ENCODE results near the gene RFX8.
A peak's percentile ranks its signal among the peaks of the same experiment; 100 is the strongest.
"Not testable (repeated sequence)": the region's sequence is repeated elsewhere in the genome, so short reads cannot be mapped to it uniquely, and the experiment has no call there.

The RFX8 gene

DNA sequence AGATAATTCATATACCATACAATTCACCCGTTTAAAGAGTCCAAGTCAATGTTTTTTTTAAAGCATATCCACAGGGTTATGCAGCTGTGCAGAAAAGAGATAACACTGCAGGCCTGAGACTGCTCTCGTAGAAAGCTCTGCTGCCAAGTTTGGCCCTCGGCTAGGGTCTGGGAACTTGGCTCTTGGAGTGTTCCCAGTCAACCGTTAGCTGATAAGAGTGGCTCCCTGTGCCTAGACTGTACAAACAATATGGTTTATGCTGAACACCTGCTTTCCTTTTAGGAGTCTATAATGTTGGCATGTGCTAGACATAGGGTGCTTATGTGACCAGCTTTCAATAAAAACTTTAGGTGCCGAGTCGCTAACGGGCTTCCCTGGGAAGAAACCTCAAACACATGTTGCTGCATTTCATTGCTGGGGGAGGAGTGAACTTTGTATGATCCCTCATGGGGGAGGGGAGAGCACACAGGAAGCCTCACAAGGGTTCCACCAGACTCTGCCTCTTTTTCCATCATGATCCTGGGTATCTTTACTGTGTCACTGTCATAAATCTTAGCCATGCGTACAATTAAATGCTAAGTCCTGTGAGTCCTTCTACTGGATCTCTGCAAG, 34.7 kb downstream of the RFX8 start:
- DNase-seq (ENCODE audit: low read depth), result no peak

DNA sequence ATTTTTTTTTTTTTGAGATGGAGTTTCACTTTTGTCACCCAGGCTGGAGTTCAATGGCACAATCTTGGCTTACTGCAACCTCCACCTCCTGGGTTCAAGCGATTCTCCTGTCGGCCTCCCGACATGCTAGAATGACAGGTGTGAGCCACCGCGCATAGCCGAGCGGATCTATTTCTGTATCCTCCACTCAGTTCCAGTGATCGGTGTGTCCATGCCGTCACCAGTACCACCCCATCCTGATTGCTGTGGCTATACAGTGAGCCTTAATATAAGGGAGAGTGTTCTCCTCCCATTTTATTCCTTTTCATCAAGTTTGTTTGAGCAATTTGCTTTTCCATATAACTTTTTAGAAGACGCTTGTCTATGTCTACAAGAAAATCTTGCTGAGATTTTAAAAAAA, 35.2 kb downstream of the RFX8 start:
- DNase-seq (ENCODE audit: low read depth), result no peak

DNA sequence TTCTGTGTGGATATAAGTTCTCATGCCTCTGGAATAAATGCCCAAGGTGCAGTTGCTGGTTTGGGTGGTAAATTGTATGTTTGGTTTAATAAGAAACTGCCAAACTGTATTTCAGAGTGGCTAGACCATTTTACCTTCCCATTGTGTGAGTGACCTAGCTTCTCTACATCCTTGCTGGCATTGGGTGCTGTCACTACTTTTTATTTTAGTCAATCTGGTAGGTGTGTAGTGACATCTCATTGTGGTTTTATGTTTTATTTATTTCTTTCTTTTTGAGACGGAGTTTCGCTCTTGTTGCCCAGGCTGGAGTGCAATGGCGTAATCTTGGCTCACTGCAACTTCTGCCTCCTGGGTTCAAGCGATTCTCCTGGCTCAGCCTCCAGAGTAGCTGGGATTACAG, 36.4 kb downstream of the RFX8 start:
- DNase-seq (ENCODE audit: low read depth), result not testable (repeated sequence)

DNA sequence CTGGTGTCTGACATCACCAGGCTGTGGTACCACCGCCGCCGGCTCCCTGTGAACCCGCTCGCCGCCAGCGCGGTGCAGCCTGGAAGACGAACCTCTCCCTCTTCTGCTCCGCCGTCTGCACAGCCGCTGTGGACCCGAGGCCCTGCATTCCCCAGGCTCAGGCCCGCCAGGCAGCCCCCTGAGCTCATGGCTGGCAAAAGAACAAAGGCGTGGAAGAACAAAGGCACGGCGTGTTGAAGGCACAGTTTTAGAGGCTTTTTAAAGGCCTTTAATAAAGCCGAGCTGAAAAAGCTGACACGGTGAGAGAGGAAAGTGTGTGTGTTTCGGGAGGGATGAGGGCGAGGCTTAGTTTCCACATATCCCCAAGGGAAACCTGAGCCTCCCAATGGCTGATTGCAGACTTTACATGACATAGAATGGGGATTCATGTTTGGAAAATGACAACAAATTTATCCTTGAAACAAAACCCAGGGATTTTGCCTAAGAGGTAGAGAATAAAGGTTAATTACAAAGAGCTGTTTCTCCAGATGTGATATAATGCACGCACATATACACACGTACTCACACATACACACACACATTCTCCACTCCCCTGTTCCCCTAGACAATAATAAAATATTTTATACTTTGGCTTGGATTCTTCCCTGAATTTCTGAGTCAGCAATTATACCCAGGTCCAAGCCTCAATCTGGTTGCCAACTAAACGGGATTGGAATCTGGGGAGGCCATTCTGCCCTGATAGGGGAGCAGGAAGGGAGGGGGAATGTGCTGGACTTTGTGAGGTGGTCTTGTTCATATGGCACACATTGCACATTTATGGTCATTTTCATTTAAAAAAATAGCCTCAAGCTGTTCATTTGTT, 39.7 kb downstream of the RFX8 start:
- DNase-seq (ENCODE audit: low read depth), result no peak

DNA sequence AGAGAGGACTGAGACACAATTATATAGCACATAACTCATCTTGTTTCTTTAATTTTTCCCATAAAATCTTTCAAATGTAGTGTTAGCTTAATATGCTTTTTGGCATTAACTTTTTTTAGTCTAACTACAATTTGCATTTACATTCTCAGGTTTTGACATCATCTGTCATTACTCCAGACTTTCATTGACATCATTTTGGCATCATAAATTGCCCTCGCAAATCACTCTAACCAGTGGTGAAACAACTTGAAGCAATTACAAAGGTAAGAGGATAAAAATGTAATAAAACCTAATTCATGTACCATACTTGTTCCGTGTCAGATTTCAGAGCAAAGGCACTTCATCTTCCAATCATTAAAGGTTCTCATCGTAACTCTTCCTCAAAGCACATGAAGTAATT, 41.4 kb downstream of the RFX8 start:
- DNase-seq (ENCODE audit: low read depth), result no peak

DNA sequence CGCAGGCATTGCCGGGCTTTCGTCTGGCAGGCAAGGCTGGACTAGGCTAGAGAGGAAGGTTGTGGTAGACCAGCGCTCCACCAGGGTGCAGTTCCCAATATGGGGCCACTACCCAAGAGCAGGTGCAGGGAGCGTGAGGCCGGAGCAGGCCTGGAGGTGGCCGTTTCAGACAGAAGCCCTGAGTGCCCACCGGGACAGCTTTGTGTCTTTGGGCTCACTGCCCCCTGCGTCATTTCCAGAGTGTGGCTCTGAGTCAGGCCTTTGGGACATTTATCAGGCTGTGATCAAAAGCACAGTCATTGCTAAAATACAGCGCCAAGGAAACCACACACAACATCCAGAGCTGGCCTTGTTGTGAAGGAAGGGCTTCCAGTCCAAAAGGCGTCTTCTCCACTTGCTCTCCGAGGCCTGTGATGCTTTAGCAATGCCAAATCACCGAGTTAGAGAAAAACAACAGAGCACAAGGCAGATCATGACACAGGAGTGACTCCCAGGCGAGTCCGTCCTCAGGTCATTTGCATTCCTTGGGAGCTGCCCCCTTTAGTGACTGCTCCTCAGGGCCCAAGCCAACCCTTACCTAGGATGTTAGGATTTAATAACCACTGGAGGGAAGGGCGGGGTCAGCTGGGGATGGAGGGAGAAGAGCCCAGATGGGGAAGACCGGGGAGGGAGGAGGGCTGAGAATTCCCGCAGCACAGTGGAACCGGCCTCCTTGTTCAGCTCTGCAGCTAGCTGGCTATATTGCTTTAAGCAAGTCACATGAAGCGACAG, 42.3 kb downstream of the RFX8 start:
- DNase-seq (ENCODE audit: low read depth), result no peak

DNA sequence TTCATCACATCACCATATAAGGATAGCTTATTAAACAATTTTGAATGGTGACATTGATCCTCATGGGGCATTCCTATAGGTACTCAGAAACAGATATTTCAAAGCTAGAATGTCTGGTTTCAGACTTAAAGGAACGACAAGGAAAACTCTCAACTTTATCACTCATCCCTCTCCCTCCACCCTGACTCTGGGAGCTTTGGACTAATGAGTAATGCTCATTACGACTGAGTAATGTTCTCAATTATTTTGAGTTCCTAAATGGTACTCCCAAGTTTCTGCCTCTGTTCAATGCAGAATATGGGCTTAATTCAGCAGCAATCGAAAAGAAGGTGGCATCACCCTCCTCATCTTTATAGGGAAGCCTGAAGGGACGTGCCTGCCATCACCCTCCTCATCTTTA, 43.4 kb downstream of the RFX8 start:
- DNase-seq (ENCODE audit: low read depth), result no peak

DNA sequence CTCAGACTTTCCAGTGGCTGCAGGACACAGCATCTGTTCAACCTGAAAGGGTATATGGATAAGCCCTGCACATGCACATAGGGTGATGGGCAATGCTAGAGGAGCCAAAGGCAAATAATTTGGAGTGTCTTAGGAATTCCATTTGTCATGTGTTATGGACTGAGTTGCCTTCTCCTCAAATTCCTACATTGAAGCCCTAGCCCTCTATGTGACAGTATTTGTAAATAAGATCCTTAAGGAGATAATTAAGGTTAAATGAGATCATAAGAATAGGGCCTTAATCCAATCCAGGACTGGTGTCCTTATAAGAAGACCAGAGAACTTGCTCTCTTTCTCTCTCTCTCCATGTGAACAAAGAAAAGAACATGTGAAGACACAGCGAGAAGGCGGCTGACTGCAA, 44.8 kb downstream of the RFX8 start:
- DNase-seq (ENCODE audit: low read depth), result no peak

DNA sequence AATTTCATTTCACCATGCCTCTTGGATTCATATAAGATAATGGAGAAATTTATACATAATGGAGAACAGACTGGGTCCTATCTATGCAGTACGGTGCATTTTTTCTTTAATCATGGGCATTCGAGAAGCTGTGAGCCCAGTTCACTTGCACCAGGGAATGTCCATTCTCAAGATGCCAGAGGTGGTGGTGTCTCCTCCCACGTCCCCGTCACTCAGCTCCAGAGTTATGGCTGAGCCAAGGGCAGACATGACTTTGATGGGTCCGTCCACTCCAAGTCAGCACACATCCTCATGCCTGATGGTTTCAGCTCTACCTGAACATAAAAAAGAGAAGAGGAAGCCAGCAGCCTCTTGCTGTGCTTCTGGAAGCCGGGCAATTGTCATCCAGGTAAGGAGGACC, 45.5 kb downstream of the RFX8 start:
- DNase-seq (ENCODE audit: low read depth), result no peak

DNA sequence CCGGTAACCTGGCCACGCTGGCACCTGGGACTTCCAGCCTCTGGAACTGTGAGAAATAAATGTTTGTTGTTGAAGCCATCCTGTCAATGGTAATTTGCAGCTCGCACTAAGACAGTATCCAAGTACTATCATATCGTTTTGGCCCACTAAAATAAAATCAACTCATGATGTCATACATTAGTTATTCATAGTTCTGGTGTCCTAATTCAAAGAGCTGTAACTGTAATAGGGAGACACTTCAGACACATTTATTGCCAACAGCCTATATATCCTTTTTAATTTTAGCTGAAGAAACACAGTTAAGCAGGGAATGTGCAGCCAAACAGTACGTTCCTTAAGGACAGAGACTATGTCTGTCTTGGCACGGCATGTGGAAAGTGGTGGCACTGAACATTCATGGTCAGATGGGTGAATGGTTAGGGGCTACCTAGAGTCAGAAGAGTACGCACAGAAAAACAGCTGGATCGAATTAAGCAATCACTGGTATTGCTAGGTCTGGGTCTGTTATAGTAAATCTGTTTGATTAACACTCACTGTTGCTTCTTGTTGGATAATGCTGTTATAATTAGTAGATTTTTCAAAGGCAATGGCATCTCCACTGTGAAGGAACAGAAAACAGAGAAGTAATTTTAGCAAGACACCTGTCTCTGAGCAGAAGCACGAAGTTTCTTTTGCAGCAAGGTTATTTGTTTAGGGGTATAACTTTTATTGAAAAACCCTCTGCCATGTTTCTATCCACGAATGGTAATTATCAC, 46.3 kb downstream of the RFX8 start:
- no peak for DNase-seq (ENCODE audit: low read depth)

DNA sequence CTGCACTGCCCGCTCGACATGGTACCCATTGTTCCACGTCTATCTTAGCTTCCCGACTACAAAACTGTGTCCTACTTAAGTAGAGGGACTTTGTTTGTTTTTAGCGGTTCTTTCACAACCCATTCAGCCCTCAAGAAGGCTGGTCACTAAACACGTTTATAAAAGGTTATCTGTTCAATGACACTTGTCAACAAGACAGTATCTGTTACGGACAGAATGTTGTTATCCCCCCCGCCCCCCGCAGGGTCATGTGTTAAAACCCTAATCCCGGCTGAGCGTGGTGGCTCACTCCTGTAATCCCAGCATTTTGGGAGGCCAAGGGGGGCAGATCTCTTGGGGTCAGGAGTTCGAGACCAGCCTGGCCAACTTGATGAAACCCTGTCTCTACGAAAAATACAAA, 47.2 kb downstream of the RFX8 start:
- DNase-seq (ENCODE audit: low read depth), result no peak

DNA sequence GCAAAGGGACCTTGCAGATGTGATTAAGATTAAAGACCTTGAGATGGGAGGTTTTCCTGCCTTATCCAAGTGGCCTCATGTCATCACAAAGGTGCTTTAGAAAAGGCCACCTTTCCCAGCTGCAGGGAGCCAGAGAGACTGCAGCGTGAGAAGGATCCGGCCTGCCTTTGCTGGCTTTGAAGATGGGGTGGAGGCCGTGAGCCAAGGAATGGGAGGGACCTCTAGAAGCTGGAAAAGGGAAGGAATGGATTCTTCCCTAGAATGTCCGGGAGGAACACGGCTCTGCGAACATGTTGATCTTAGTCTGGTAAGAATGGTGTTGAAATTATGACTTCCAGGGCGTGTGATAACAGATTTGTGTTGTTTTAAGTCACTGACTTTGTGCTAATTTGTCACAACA, 47.7 kb downstream of the RFX8 start:
- no peak for DNase-seq (ENCODE audit: low read depth)

DNA sequence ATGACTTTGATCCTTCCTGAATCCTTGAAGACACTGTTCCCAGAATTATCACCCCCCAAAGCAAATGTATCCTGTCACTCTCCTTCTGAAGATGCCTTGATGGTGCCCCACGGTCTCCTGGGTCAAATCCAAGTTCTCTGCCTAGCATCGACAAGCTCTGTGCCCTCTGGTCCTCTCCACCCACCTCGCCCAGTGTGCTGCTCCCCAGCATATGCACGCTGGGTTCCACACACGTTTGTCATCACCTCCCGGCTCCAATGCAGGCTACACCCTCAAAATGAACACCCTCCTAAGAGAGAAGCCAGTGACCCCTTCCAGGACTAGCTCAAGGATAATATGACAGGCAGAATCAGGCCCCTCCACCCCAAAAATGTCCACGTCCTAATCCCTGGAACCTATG, 48.1 kb downstream of the RFX8 start:
- DNase-seq (ENCODE audit: low read depth), result no peak

DNA sequence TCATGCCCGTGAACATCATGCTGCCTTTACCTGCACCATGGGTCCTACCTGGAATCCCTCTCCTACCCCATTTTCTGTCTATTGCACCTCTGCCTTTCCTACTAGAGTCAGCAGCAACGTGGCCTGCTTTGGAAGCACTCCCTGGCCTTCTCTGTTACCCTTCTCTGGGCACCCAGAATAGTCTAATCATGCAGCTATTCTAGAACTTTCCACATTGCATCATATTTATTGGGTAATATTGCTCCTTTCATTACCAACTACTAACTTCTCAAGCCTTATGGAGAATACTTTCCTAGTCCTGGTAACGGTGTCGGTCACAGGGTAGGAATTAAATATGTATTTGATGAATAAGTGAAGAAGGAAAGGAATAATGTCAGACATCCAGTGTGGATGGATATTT, 54.3 kb downstream of the RFX8 start:
- DNase-seq (ENCODE audit: low read depth), result no peak

DNA sequence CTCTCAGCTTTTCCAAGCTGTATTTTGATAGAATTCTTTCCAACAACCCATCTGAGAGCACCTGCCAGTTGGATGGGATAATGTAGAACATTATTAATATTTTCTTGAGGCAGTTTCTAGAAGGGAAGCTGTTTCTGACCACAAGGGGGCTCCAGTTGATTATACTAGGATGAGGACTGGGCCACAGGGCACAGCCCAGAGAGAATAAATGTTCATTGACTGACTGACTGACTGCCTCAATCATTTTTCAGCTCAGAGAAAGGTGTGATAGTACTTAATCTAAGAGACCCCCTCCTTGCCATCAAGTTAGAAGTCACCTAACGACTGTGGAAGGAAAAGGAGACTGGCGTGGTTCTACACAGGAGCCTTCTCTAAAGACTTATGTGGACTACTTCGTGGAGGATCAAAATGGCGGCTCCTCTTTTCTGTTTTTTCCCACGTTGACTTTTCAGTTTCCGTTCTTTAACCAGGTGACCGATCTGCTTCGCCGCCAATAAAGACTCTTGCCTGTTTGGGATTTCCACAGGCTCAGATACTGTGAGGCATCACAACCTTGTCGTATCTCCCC, 55.7 kb downstream of the RFX8 start:
- peak; percentile 36 for DNase-seq (ENCODE audit: low read depth)

DNA sequence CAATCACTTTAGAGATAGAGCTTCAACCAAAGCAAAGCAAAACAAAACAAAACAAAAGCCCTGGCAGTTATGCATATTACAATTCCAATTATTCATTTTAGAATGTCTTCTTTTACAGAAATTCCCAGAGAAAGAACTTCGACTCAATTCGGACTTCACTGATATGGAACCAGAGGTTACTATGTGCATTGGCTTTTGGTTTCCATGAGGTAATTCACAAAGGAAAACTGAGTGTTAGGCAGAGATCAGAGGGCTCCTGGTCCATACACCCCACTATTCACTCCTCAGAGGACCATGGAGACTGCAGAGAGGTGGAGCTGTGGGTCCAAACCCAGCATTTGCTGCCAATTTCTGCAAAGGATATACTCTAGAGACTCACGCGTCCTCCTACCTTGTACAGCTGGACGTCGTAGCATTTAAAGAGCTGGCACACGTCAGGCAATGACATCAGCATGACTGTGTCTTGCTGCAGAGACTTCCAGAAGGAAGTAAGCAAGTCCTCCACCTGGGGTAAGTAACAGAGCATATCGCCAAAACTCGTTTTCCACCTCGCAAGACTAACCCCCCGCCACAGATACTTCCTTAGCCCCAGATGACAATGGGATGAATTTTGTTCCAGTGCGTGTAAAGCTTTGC, 56.3 kb downstream of the RFX8 start:
- no peak for DNase-seq (ENCODE audit: low read depth)

DNA sequence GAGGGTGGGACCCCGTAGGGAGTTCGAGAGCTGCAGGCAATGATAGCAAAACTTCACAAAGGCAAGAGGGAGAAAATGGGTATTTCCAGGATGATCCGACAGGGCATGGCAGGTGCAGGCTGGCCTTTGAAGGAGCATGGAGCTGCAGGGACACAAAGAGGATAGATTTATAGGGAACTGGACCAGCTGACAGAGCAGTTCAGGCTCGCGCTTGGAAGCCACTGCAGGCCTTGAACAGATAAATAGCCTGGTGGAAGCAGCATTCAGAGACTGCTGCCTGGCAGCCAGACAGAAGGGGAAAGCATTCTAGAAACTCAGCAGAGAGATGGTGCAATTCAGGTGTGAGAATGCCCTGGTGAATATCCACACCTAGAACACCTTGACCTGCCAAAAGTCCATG, 58.3 kb downstream of the RFX8 start:
- no peak for DNase-seq (ENCODE audit: low read depth)

DNA sequence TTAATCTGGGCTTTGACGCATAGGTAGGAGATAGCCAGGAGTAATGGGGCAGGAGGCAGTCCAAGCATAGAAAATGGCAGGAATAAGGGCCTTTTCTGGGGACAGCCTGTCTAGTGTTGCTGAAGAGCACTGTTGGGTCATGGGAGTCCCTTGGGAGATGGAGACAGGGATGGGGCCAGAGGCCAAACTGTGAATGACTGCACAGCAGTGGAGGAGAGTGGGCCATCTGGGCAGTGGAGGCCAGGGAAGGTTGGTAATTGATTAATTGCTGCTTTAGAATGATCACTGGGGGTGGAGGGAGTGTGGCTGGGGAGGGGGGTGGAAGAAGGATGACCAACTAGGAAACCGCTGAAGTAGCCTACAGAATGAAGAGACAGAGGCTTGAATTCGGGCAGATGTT, 59.0 kb downstream of the RFX8 start:
- DNase-seq (ENCODE audit: low read depth), result no peak

DNA sequence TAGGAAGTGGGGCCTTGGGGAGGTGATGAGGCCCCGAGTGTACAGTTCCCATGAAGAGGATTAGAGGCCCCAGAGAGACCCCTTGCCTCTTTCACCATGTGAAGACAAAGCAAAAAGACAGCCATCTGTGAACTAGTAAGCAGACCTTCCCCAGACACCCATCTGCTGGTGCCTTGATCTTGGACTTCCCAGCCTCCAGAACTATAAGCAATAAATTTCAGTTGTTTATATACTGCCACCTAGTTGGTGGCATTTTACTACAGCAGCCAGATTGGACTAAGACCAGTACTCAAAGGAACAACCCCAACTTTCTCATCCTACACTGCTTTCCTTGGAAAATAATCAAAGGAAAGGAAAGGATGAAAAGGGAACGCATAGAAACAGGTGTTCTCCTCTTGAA, 59.7 kb downstream of the RFX8 start:
- no peak for DNase-seq (ENCODE audit: low read depth)

DNA sequence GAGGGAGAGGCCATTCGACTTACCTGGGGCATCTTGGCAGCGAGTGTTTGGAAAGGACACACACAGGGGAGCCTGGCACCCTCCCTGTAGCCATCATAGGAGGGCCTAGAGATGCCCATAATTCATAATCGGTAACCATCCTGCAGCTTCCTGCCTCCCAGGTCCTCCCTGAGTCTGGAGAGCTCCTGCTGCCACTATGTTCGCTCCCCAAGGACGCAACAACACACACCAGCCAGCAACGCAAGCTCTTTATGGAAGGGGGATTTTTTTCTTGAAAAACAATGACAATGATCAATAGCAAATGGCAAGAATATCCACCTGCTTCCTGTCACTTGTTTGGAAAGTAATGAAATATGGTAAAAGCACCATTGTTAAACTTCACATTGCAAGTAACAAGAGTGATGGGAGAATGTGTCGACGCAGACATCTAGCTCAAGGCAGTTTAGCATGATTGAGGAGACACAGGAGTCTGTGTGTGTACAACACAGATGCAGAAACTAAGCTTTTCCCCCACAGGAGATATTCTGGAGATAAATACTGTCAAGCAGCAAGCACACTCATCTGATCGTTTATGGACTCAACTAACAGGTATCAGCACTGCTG, 62.7 kb downstream of the RFX8 start:
- DNase-seq (ENCODE audit: low read depth), result no peak

DNA sequence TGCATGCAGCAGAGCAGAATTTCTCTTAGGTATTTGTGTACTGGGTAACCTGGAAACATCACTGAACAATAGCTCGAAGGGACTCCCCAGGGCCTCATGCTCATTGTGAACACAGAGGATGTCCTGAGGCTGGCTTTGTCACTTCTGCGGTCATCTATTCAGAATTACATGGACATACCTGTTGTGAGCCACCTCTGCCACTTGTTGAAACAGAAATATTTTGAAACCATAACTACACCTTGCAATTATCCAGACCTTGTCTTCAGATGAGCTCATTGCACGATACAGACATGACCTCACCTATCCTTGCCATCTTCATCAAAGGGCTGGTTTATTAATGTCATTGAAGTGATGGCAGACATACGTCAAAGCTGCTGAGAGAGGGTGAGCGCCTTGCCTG, 64.2 kb downstream of the RFX8 start:
- no peak for DNase-seq (ENCODE audit: low read depth)

Data from T follicular helper cell (primary cell).